Gastrocnemius medialis (tissue), 4 donors: ENCODE results near the gene NECTIN1.

Experiments used
- POLR2A ChIP-seq, 2 donors: fragments of 450-650 bp; IDR thresholded peaks; one replicate each; pipeline ENCODE4 v1.6.1; 2017; ENCODE audit warnings: antibody characterized with exemption in 2 of 2, mild to moderate bottlenecking in 2 of 2, moderate library complexity in 2 of 2
- TF ChIP-seq, protein P1 (sequence below), 5 experiments: fragments of 450-650 bp in 3 of 5; fragments of 200-600 bp in 2 of 5; sonication (generic) in 2 of 5; IDR thresholded peaks in 4 of 5; conservative IDR thresholded peaks in 1 of 5; 1 replicate in 4 of 5; 2 replicates in 1 of 5; pipeline ENCODE4 v1.5.1; 2016 to 2019; ENCODE audit warnings: antibody characterized with exemption in 5 of 5, mild to moderate bottlenecking in 3 of 5, moderate library complexity in 3 of 5

- TF ChIP-seq POLR2A (IDR thresholded peaks at IDR 0.05), result peak; percentile 59 to 81
- TF ChIP-seq, protein P1, sequence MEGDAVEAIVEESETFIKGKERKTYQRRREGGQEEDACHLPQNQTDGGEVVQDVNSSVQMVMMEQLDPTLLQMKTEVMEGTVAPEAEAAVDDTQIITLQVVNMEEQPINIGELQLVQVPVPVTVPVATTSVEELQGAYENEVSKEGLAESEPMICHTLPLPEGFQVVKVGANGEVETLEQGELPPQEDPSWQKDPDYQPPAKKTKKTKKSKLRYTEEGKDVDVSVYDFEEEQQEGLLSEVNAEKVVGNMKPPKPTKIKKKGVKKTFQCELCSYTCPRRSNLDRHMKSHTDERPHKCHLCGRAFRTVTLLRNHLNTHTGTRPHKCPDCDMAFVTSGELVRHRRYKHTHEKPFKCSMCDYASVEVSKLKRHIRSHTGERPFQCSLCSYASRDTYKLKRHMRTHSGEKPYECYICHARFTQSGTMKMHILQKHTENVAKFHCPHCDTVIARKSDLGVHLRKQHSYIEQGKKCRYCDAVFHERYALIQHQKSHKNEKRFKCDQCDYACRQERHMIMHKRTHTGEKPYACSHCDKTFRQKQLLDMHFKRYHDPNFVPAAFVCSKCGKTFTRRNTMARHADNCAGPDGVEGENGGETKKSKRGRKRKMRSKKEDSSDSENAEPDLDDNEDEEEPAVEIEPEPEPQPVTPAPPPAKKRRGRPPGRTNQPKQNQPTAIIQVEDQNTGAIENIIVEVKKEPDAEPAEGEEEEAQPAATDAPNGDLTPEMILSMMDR (IDR thresholded peaks at IDR 0.05 in 4 of 5, conservative IDR thresholded peaks at IDR 0.05 in 1 of 5), result peak; percentile 68 to 98 (median 88)
Measured at GRCh38 chr11:119728651-119729580, at the start of gene NECTIN1.
